OCI-LY3 (cell line): ENCODE results near the gene DPP6.
A peak's percentile ranks its signal among the peaks of the same experiment; 100 is the strongest.

Source experiments
- H2AFZ ChIP-seq: fragments of 200-600, 300-600 bp; shearing (Covaris generic); 2 replicates; pipeline ENCODE4 v1.6.0; 2014; ENCODE audit warnings: antibody characterized with exemption, low read depth, low read length
- H3K27ac ChIP-seq: fragments of 200-600, 300-600 bp; sonication (generic); 2 replicates; pipeline ENCODE4 v1.5.1; 2014; ENCODE audit warnings: mild to moderate bottlenecking, low read length, moderate library complexity, mixed read lengths
- H3K27me3 ChIP-seq: fragments of 200-600, 300-600 bp; sonication (generic); 2 replicates; pipeline ENCODE4 v1.6.1; 2014; ENCODE audit warnings: low read depth, low read length, mixed read lengths
- H3K36me3 ChIP-seq: fragments of 200-600, 300-600 bp; sonication (generic); replicated peaks from 2 replicates; pipeline ENCODE3; 2014; ENCODE audit warnings: low read depth, low read length, mixed read lengths
- H3K4me1 ChIP-seq: fragments of 300-600, 200-600 bp; sonication (generic); 2 replicates; pipeline ENCODE4 v1.6.1; 2014; ENCODE audit warnings: low read length, mixed read lengths
- H3K4me2 ChIP-seq: fragments of 200-600, 300-600 bp; sonication (generic); 2 replicates; pipeline ENCODE4 v1.6.1; 2014; ENCODE audit warnings: low read length, mixed read lengths
- H3K4me3 ChIP-seq: fragments of 300-600, 200-600 bp; sonication (generic); 2 replicates; pipeline ENCODE4 v1.5.1; 2014; ENCODE audit warnings: antibody characterized with exemption, mild to moderate bottlenecking, low read length, moderate library complexity
- H3K79me2 ChIP-seq: fragments of 300-600, 200-600 bp; shearing (Covaris generic); 2 replicates; pipeline ENCODE4 v1.6.1; 2014; ENCODE audit warnings: mild to moderate bottlenecking, low read length, mixed read lengths
- H3K9ac ChIP-seq: fragments of 300-600, 200-600 bp; shearing (Covaris generic); 2 replicates; pipeline ENCODE4 v1.6.0; 2014; ENCODE audit warnings: mild to moderate bottlenecking, low read length, moderate library complexity
- H3K9me3 ChIP-seq: fragments of 200-600, 300-600 bp; shearing (Covaris generic); 2 replicates; pipeline ENCODE4 v1.6.1; 2014; ENCODE audit warnings: low read length, mixed read lengths; ENCODE audit not compliant: insufficient read depth
- H4K20me1 ChIP-seq: fragments of 200-600, 300-600 bp; sonication (generic); 2 replicates; pipeline ENCODE4 v1.6.1; 2016; ENCODE audit warnings: low read length, mixed read lengths; ENCODE audit not compliant: insufficient read depth
- CTCF ChIP-seq: fragments of 200-600, 300-600 bp; sonication (generic); IDR thresholded peaks from 2 replicates; pipeline ENCODE4 v1.5.1; 2014; ENCODE audit warnings: antibody characterized with exemption, low read length, low read depth
- EZH2phosphoT487 ChIP-seq: fragments of 200-600 bp; shearing (Covaris generic); IDR thresholded peaks from 2 replicates; pipeline ENCODE4 v1.6.1; 2018; ENCODE audit warnings: antibody characterized with exemption, mixed run types, low read depth

Gene DPP6

GRCh38 chr7:154859747-154860620, 807.8 kb downstream of the DPP6 start:
- Histone ChIP-seq H3K27ac (no peak overlapping the region), H3K36me3 (no peaks in the 10 kb centered on the region), H3K9ac (no peak overlapping the region), H3K27me3 (peaks cover 21% of the 10 kb centered on the region), H3K4me1 (peaks cover 34% of the 10 kb centered on the region), H3K9me3 (no peaks in the 10 kb centered on the region), H3K79me2 (no peaks in the 10 kb centered on the region), H3K4me3 (no peak overlapping the region), H3K4me2 (no peak overlapping the region), H2AFZ (no peak overlapping the region), H4K20me1 (no peaks in the 10 kb centered on the region)
- no peak for TF ChIP-seq CTCF
- TF ChIP-seq EZH2phosphoT487 = no peak

GRCh38 chr7:154860621-154861375, 808.6 kb downstream of the DPP6 start:
- Histone ChIP-seq H3K4me2 (no peak overlapping the region), H3K4me3 (no peak overlapping the region), H3K9me3 (no peaks in the 10 kb centered on the region), H3K36me3 (no peaks in the 10 kb centered on the region), H3K9ac (no peak overlapping the region), H4K20me1 (no peaks in the 10 kb centered on the region), H3K27ac (no peak overlapping the region), H2AFZ (no peak overlapping the region), H3K79me2 (no peaks in the 10 kb centered on the region), H3K27me3 (peaks cover 29% of the 10 kb centered on the region), H3K4me1 (peaks cover 40% of the 10 kb centered on the region)
- TF ChIP-seq EZH2phosphoT487 = no peak

GRCh38 chr7:154861589-154861988, 809.4 kb downstream of the DPP6 start:
- Histone ChIP-seq H3K4me3 (peak overlapping the region; percentile 7; the same call in 1 of the 2 replicates), H3K9me3 (no peaks in the 10 kb centered on the region), H2AFZ (no peak overlapping the region), H3K4me2 (peak overlapping the region; percentile 62), H3K27ac (no peak overlapping the region), H3K36me3 (no peaks in the 10 kb centered on the region), H3K4me1 (peaks cover 44% of the 10 kb centered on the region), H4K20me1 (no peaks in the 10 kb centered on the region), H3K9ac (no peak overlapping the region), H3K79me2 (no peaks in the 10 kb centered on the region), H3K27me3 (peaks cover 37% of the 10 kb centered on the region)
- TF ChIP-seq CTCF (no peak), EZH2phosphoT487 (no peak)

GRCh38 chr7:154862153-154862791, 810.1 kb downstream of the DPP6 start:
- H2AFZ ChIP-seq = no peak overlapping the region
- no peak overlapping the region for H3K9ac ChIP-seq
- H3K27me3 ChIP-seq = peaks cover 40% of the 10 kb centered on the region
- H3K4me1 ChIP-seq = peaks cover 51% of the 10 kb centered on the region
- H3K4me2 ChIP-seq = peak overlapping the region; percentile 62
- no peak overlapping the region for H3K27ac ChIP-seq
- H3K9me3 ChIP-seq = no peaks in the 10 kb centered on the region
- no peaks in the 10 kb centered on the region for H4K20me1 ChIP-seq
- no peaks in the 10 kb centered on the region for H3K36me3 ChIP-seq
- H3K4me3 ChIP-seq = peak overlapping the region; percentile 7; the same call in 1 of the 2 replicates
- TF ChIP-seq CTCF (no peak), EZH2phosphoT487 (no peak)
- H3K79me2 ChIP-seq = no peaks in the 10 kb centered on the region
